ENCODE measurements around the gene OR51D1.

Gene OR51D1

DNA sequence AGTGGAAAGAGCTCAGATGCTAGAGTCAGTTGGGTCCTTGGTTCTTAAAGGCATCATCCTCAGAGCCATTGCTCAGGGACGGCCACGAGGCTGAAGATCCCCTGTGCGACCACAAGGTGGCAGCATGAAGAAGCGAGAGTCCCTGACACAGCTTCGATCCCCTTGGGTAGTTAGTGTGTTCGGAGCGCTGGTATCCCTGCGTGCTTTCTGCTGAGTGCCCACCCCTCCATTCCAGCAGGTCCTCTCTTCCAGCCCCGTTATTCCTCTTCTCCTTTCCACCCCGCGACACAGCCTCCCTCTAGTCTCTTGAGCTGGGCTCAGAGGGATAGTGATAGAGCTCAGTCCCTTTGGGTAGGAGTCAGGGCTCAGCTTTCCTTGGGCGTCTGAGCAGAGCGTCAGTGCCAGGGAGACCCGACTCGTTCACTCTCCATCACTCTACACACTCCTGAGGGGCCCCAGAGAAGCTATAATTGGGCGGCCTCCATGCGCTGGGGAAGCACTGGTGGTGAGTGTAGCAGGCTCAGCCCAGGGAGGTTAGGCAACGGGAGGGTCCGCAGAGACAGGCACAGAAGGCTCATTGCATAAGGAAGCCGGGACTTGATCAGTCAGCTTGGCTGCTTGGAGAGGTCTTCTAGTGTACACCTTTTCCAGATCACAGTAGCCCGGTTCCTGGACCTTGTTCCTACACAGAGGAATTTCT is at the start of gene OR51D1:
OR51D1 (plus strand) TSS at position 516 of the 700 bp plus-strand sequence. CDS start 2,314 bp downstream, outside the sequence.
- DNase-seq: peak; percentile 71

DNA sequence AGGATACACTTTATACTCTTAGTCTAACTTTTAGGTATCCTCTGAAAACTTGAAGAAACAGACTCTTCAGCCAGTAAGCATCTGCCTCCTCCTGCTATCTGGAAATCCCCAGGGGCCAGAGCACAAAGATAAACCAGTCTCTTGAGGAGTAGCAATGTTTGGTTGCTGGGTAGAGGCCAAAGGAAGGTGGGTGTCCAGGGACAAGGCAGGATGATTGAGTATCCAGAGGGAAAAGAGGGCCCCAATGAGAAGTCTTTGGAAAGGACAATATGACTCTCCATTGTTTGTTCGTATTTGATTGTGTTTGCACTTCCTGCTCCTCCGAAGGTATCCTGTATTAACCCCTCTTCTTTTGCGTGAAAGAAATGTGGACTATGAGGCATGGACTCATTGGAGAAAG is 48.3 kb upstream of the OR51D1 start:
- DNase-seq: no peak

DNA sequence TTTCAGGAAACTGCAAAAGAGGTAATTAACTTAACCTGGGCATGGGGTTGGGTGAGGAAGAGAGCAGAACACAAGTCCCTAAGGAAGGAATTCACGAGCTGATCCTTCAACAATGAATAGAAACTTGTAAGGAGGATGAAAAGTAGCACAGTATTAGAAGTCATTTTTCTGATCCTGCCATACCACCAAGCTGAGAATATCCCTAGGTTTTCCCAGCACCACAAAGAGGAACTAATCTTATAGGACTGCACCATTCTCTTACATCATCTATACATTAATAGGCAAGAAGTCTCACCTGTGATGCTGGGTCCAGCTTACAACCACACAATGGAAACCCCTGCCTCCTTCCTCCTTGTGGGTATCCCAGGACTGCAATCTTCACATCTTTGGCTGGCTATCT is 43.5 kb upstream of the OR51D1 start, which contains the start of gene OR52I1:
OR52I1 (plus strand) TSS at position 301 of the 400 bp plus-strand sequence; CDS start at position 301, 0 bp downstream.
- no peak for DNase-seq

DNA sequence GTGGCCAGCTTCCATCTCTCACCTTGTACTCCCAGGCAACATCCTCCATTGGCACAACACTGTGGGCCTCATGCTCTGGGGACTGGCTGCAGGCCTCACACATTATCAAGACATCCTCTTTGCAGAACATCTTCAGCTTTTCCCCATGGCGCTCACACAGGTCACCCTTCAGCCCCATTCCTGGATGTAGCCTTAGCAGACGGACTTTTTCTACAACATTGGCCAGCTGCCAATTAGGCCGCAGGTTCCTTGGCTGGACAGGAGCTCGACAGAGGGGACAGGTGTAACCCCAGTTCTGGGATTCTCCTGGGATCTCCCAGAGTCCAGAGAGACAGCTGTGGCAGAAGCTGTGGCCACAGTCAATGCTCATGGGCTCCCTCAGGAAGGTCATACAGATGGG is 32.2 kb upstream of the OR51D1 start:
- DNase-seq: no peak

DNA sequence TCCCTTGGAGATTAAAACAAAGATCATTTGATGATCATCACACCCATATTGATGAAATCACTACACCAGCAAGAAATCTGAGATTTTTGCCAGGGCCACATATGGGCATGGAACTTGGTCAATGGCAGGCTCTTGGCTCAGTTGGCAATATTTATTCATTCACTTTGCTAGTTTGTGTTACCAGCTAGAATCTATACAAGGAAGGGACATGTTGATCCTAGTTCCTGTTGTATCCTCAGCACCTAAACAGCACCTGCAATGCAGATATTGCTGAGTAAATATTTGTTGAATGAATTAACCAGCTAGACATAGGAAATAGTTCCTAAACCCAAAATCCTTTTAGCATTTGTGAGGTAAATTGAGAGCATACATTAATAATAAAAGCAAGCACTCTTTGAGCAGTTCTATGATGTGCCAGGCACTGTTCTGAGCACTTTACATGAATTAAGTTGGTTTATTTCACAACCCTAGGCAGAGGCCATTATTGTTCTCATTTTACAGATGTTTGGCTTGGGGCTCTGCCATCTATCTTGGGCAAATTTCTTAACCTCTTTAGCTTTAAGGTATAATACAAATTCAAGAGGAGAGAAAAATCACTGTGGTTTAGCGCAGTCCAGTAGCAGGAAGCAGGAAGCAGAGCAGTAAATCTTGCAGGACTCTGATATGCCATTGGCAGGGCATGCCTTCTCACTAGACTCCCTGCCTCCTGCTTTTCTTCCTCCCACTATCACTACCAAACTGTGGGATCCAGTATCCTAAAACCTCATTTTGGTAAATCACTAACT is 30.9 kb upstream of the OR51D1 start:
- DNase-seq: peak; percentile 16

- no peak for DNase-seq
These were observed 30.2 kb upstream of the OR51D1 start for GRCh38 chr11:4607096-4607495.

GRCh38 chr11:4607781-4608666 is 29.3 kb upstream of the OR51D1 start, which contains the start of gene TRIM68:
Gene TRIM68 (minus strand): TSS chr11:4608231. CDS start chr11:4605504, 2,727 bp downstream.
- peak; percentile 2 for DNase-seq

DNA sequence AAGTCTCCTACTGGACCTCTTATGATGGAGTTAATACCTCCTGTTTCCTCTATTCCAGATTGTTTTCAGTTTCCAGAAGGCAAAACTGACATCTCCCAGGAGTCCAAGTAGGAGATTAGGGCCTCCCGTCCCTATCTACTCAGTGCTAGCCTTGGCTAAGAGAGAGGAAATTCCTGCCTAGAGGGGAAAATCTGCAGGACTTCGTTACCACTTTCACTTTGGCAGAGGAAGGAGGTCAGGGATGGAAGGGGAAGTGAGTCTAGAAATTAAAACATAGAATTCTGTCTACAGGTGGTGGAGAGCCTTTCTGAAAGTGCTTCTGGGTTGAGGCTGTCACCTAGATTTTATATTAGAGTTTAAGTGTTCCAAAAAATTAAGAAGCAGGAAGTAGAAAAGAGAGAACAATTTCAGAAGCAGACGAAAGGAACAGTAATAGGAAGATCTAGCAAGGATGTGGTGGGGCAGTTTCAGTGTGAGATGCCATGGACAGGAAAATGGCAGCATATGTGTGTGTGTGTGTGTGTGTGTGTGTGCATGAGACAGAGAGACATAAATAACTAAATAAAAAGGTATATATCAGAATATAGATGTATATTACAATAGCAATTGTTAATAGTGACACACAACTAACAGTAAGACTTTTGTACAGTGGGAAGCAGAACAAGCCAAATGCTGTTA is 26.9 kb upstream of the OR51D1 start:
- no peak for DNase-seq

DNA sequence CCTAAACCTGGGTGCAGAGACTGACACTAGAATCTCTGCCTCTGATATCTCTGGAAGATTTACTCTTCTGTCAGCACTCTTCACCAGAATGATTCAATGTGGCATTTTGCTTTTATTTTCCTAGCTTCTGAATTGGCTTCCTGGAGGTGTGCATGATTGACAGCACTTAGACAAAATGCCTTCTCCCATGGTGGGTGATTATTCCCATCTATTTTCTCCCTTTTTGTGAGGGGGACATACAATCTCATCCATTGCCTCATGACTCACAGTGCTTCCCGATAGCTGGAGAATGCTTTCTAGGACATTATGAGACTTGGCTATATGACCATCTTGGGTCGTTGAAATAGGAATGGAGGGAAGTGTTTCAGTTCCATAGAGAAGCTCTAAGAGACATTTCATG is 25.3 kb upstream of the OR51D1 start:
- DNase-seq: no peak

GRCh38 chr11:4615856-4616444 is 21.3 kb upstream of the OR51D1 start:
- no peak for DNase-seq

DNA sequence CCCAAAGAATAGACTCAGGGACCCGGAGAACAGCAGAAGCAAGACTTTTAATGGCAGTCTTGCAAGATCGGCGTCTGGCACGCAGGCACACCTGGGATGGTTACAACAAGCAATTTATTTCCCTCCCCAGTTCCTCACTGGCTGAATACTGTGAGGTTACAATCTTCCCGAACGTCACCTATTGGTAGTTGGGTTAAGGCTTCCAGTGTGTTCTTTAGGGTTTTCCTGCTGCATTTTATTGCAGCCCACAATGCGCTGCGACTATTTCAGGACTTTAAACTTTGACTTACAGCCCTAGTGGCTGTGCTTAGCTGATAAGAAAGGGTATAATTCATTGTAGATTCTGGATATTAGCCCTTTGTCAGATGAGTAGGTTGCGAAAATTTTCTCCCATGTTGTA is 17.8 kb upstream of the OR51D1 start:
- DNase-seq: no peak

DNA sequence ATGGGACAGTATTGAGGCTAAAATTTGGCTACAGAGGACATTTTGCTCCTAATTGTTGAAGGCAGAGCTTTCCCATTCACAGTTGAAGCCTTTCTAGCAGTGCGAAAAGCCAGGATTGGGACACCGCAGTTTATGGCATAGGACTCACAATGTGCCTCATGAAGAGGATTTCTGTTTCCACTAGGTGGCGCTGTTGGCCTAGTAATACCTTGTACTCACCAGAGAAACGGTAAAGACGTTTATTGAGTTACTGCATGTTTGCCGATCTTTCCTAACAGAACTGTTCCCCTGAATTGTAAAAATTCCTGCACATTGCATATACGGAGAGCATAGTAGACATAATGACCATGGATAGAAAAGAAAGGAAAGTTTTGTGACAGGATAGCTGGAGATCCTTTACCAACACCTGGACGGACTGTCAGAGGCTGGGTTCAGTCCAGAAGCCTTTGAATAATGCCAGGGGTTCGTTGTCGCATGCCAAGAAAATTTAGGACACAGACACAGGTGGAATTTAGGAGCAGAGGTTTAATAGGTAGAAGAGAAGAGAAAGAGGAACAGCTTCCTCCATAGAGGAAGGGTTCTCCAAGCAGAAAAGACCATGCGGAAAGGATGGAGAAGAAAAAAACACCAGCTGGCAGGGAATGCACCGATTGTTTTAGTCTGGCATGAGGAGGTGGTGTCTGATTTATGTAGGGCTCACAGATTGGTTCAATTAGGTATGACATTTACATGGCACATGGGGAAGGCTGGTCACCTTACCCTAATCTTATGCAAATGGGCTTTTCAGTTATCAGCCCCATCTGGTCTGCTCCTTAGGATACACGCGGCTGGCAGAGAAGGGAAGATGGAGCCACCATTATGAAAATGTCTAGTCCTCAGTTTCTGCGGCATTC is 10.8 kb upstream of the OR51D1 start:
- DNase-seq: peak; percentile 90

- no peak for DNase-seq
These were observed 1.1 kb upstream of the OR51D1 start for GRCh38 chr11:4636136-4636535.

DNA sequence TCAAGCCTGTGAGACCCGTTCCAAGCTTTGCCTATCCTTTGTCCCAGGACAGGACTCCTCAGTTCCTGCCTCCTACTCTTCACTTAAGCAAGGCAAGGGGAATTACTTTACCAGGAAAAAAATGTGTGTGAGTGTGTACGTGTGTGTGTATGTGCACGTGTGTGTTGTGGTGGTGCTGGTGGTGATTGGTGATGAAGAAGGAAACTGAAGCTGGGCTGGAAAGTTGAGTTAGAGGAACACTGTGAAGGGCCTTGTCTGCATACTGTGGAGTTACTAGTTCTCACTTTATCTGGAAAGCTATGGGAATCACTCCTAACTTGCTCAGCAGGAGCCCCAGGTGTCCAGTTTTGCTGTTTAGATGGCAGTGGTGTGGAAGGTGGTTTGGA is 378 bp downstream of the OR51D1 start:
- no peak for DNase-seq

DNA sequence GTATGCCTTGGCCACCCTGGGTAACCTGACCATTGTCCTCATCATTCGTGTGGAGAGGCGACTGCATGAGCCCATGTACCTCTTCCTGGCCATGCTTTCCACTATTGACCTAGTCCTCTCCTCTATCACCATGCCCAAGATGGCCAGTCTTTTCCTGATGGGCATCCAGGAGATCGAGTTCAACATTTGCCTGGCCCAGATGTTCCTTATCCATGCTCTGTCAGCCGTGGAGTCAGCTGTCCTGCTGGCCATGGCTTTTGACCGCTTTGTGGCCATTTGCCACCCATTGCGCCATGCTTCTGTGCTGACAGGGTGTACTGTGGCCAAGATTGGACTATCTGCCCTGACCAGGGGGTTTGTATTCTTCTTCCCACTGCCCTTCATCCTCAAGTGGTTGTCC is 2.7 kb downstream of the OR51D1 start:
- no peak for DNase-seq

DNA sequence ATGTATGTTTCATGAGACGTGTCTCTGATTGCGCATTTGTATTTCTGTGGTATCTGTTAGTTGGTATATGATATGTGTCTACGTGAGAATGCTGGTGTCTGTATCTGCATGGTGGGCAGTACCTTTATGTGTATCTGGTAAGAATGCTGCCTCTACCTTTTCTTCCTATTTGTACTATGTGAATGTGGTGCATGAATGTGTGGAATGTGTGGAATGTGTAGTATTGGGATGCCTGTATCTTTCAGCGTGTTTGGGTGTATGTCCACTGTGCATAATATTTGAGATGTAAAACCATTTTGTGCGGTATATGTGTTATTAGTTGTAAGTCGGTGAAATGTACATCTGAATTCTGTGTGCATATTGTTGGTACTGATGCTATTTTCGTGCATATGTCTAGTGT is 4.2 kb downstream of the OR51D1 start:
- no peak for DNase-seq

- DNase-seq: no peak
These were observed 4.8 kb downstream of the OR51D1 start for GRCh38 chr11:4642043-4642442.

DNA sequence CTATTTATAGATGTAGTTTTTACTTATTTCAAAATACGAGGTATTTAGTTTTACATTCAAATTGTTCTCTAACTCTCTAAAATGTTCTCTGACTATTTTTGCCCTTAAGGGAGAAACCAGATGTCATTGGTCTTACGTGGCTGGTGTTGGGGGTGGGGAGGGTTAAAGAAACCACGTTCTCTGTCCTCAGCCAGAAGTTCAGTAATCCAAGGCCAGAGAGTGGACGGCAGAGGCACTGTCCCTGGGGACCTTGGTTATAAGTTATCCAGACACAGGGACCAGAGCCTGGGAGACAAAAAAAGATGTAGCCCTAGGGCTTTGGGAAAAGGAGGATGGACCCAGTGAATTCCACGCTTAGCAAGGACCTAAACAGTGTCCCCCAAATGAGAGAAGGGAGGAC is 5.8 kb downstream of the OR51D1 start:
- no peak for DNase-seq

DNA sequence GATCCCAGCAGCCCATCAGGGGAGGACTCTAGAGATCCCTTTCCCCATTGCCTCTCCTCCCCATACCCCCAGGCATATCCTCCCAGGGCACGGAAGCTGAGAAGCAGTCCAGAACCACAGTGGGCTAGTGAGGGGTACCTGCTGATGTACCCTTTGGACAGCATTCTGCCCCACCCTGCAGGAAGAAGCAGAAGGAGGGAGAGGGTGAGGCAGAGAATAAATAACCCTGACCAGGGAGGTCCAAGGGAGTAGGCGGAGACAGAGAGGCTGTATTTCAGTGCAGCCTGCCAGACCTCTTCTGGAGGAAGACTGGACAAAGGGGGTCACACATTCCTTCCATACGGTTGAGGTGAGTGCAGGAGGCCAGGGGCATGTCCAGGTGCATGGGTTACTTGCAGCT is 6.4 kb downstream of the OR51D1 start, which contains the start of gene OR51E1:
OR51E1 (plus strand) TSS at position 301 of the 400 bp plus-strand sequence. CDS start 8,545 bp downstream, outside the sequence.
- no peak for DNase-seq

GRCh38 chr11:4644233-4644632 is 7.0 kb downstream of the OR51D1 start:
- no peak for DNase-seq

DNA sequence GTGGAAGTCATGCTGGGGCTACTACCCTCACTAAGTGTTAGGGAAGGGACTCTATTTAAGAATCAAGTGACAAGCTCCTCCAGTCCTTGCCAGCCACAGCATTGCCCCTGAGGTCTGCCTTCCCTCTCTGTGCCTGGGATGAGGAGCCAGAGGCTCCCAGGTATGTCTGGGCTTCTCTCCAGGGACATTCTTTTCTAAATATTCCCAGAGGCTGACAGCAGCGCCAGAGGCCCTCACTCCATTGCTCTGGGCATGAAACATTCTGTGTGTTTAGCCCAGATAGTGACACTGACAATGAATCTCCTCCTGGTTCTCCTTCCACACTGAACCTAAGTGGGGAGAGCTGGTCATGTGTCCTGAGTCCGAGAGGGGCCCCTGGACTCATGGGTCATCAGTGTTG is 8.7 kb downstream of the OR51D1 start:
- no peak for DNase-seq
